ENCODE data around the gene CACNA1G.

Gene CACNA1G

GRCh38 chr17:50545311-50545710 is 15.2 kb upstream of the CACNA1G start:
- H3K4me3 ChIP-seq (ENCODE audit: low read depth, low read length): no peak overlapping the region
- no peak for DNase-seq (ENCODE audit: low read depth)

GRCh38 chr17:50546701-50547034 is 13.8 kb upstream of the CACNA1G start:
- no peak for DNase-seq (ENCODE audit: low read depth)
- H3K4me3 ChIP-seq (ENCODE audit: low read depth, low read length): peak overlapping the region; percentile 52

- peak within 1 kb of the TSS; percentile 52 for H3K4me3 ChIP-seq (ENCODE audit: low read depth, low read length)
- DNase-seq (ENCODE audit: low read depth): peak; percentile 52
Observed at GRCh38 chr17:50547035-50547735, 13.3 kb upstream of the CACNA1G start, which contains the start of gene SPATA20. Gene SPATA20 (plus strand): TSS chr17:50547174. CDS start chr17:50547209, 35 bp downstream.

GRCh38 chr17:50547736-50548083 is 12.8 kb upstream of the CACNA1G start:
- DNase-seq (ENCODE audit: low read depth): no peak
- peak overlapping the region; percentile 52 for H3K4me3 ChIP-seq (ENCODE audit: low read depth, low read length)

GRCh38 chr17:50548831-50549230 is 11.7 kb upstream of the CACNA1G start:
- no peak for DNase-seq (ENCODE audit: low read depth)
- no peak overlapping the region for H3K4me3 ChIP-seq (ENCODE audit: low read depth, low read length)

GRCh38 chr17:50549256-50549941 is 11.1 kb upstream of the CACNA1G start:
- no peak overlapping the region for H3K4me3 ChIP-seq (ENCODE audit: low read depth, low read length)
- no peak for DNase-seq (ENCODE audit: low read depth)

GRCh38 chr17:50549969-50550368 is 10.5 kb upstream of the CACNA1G start:
- no peak for DNase-seq (ENCODE audit: low read depth)
- no peak overlapping the region for H3K4me3 ChIP-seq (ENCODE audit: low read depth, low read length)

- DNase-seq (ENCODE audit: low read depth): peak; percentile 57
- no peak overlapping the region for H3K4me3 ChIP-seq (ENCODE audit: low read depth, low read length)
Observed at GRCh38 chr17:50550661-50551432, 9.7 kb upstream of the CACNA1G start.

GRCh38 chr17:50551433-50551815 is 9.1 kb upstream of the CACNA1G start:
- H3K4me3 ChIP-seq (ENCODE audit: low read depth, low read length): no peak overlapping the region
- DNase-seq (ENCODE audit: low read depth): no peak

- DNase-seq (ENCODE audit: low read depth): no peak
- H3K4me3 ChIP-seq (ENCODE audit: low read depth, low read length): no peak overlapping the region
Observed at GRCh38 chr17:50551884-50552283, 8.6 kb upstream of the CACNA1G start.

- H3K4me3 ChIP-seq (ENCODE audit: low read depth, low read length): no peak overlapping the region
- no peak for DNase-seq (ENCODE audit: low read depth)
Observed at GRCh38 chr17:50554201-50554600, 6.3 kb upstream of the CACNA1G start.

- no peak overlapping the region for H3K4me3 ChIP-seq (ENCODE audit: low read depth, low read length)
- DNase-seq (ENCODE audit: low read depth): no peak
Observed at GRCh38 chr17:50556803-50557202, 3.7 kb upstream of the CACNA1G start.

- DNase-seq (ENCODE audit: low read depth): no peak
- H3K4me3 ChIP-seq (ENCODE audit: low read depth, low read length): no peak overlapping the region
Observed at GRCh38 chr17:50557630-50558029, 2.9 kb upstream of the CACNA1G start.

- no peak for DNase-seq (ENCODE audit: low read depth)
- H3K4me3 ChIP-seq (ENCODE audit: low read depth, low read length): no peak overlapping the region
Observed at GRCh38 chr17:50558091-50558490, 2.4 kb upstream of the CACNA1G start.

- no peak overlapping the region for H3K4me3 ChIP-seq (ENCODE audit: low read depth, low read length)
- DNase-seq (ENCODE audit: low read depth): no peak
Observed at GRCh38 chr17:50558581-50558940, 2.0 kb upstream of the CACNA1G start.

GRCh38 chr17:50558941-50559614 is 1.4 kb upstream of the CACNA1G start:
- H3K4me3 ChIP-seq (ENCODE audit: low read depth, low read length): peak overlapping the region; percentile 12
- DNase-seq (ENCODE audit: low read depth): no peak

GRCh38 chr17:50559674-50560184 is 786 bp upstream of the CACNA1G start:
- no peak for DNase-seq (ENCODE audit: low read depth)
- peak overlapping the region; percentile 52 for H3K4me3 ChIP-seq (ENCODE audit: low read depth, low read length)

GRCh38 chr17:50560931-50561745 is 623 bp downstream of the CACNA1G start:
- H3K4me3 ChIP-seq (ENCODE audit: low read depth, low read length): peak overlapping the region; percentile 52
- DNase-seq (ENCODE audit: low read depth): no peak

GRCh38 chr17:50561746-50562141 is 1.2 kb downstream of the CACNA1G start:
- H3K4me3 ChIP-seq (ENCODE audit: low read depth, low read length): no peak overlapping the region
- DNase-seq (ENCODE audit: low read depth): no peak

Measured in skeletal muscle cell (primary cell).